PC-3 (cell line): ENCODE measurements around the gene E2F2.

Experiments
- EZH2 ChIP-seq: fragments of 300-600 bp; sonication (generic); IDR thresholded peaks from one replicate; pipeline ENCODE4 v1.6.1; 2017; ENCODE audit warnings: antibody characterized with exemption, mild to moderate bottlenecking, low read length; ENCODE audit not compliant: unreplicated experiment
- EZH2phosphoT487 ChIP-seq: fragments of 300-600 bp; sonication (generic); IDR thresholded peaks from 2 replicates; pipeline ENCODE4 v1.6.1; 2018; ENCODE audit warnings: mild to moderate bottlenecking, antibody characterized with exemption, low read length, borderline replicate concordance
- TF ChIP-seq, protein P1 (sequence below): fragments of 300-600 bp; sonication (generic); conservative IDR thresholded peaks from 2 replicates; pipeline ENCODE4 v1.5.1; 2017; ENCODE audit warnings: antibody characterized with exemption, low read depth, mild to moderate bottlenecking, low read length

DNA sequence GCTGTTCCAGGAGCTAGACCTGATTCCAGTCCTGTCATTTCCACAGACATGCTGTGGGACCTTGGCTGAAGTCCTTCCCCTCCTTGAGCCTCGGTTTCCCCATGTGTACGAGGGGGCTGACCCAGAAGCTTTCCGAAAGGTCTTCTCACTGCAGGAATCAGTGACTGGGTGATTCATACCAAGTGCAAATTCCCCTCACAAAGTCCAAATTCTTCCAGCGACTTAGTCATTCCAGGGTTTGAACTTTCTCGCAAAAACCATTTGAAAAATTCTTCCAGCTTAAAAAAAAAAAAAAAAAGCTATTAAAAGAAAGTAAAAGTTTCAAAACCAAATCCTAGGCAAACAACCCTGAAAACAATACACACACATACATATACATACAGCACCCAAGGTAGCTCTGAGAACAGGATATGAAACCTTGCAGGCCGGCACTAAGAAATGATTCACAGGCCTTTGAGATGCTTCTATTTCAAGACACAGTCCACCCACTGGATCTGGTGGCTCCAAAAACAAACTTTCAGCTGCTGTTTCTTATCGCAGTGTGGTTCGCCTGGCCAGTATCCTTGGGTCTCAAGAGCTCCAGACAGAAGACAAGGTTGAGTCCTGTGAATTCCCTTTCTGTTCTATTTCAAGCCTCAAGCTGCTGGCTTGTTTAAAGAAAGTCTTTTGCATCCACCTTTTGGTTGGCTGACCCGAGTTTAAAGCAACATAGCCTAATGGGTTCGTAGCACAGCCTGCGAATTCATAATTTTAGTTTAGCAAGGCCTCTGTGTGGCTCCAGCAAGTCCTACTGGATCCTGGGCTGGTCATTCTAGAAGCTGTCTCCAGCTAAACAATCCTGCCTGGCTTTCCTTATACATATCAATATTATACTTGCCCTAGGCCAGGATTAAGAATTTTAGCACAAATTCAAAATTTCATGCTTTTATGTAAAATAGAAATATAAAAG lies 46.3 kb upstream of the E2F2 start:
- TF ChIP-seq, protein P1, sequence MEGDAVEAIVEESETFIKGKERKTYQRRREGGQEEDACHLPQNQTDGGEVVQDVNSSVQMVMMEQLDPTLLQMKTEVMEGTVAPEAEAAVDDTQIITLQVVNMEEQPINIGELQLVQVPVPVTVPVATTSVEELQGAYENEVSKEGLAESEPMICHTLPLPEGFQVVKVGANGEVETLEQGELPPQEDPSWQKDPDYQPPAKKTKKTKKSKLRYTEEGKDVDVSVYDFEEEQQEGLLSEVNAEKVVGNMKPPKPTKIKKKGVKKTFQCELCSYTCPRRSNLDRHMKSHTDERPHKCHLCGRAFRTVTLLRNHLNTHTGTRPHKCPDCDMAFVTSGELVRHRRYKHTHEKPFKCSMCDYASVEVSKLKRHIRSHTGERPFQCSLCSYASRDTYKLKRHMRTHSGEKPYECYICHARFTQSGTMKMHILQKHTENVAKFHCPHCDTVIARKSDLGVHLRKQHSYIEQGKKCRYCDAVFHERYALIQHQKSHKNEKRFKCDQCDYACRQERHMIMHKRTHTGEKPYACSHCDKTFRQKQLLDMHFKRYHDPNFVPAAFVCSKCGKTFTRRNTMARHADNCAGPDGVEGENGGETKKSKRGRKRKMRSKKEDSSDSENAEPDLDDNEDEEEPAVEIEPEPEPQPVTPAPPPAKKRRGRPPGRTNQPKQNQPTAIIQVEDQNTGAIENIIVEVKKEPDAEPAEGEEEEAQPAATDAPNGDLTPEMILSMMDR: no peak
- TF ChIP-seq EZH2: no peak
- no peak for TF ChIP-seq EZH2phosphoT487
